22Rv1 (cell line): ENCODE results near the gene FERMT2.

Experiments used
- CTCF ChIP-seq: fragments of 450-650 bp; IDR thresholded peaks from 2 replicates; pipeline ENCODE4 v1.5.1; 2017; ENCODE audit warnings: mild to moderate bottlenecking
- ZFX ChIP-seq: fragments of 450-650 bp; IDR thresholded peaks from 2 replicates; pipeline ENCODE4 v1.6.1; 2017; ENCODE audit warnings: antibody characterized with exemption, borderline replicate concordance

- no peak for TF ChIP-seq CTCF
- no peak for TF ChIP-seq ZFX
Observed at GRCh38 chr14:52844262-52845060, 106.4 kb downstream of the FERMT2 start.
